Stimulated activated CD8-positive, alpha-beta memory T cell treated with anti-CD3 and anti-CD28 coated beads, Interleukin-7, amount 100 ng/mL, for 48 hours (primary cell): ENCODE data around the gene FOXI2.

ENCODE experiments used
- DNase-seq, 2 donors: peaks; one replicate each; pipeline ENCODE4 v3.0.0-alpha.2; 2020; ENCODE audit warnings: low read depth in 1 of 2; ENCODE audit errors: extremely low read depth in 1 of 2

Gene FOXI2

DNA sequence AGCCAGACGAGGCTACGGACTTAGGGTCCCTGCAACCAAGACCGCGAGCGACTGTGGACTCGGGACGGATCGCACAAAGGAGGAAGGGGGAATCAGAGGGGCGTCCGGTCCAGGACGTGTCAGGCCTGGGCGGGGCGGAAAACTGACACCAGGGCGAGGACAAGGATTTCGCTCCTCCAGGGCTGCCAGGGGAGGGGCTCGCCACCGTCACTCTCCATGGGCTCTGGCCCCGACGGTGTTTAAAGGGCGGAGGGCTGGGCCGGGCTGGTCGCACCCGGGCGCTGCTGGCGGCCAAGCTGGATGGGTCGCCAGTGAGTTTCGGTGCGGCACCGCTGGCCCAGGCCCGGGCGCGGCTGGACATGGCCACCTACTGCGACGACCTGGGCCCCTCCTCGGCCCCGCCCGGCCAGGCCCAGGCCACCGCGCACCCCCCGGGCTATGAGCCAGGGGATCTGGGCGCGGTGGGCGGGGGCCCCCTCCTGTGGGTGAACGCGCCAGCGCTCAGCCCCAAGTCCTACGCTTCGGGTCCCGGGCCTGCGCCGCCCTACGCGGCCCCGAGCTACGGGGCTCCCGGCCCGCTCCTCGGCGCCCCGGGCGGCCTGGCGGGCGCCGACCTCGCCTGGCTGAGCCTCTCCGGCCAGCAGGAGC lies at the start of gene FOXI2:
TSS of gene FOXI2 (plus strand) at position 271 of the 648 bp plus-strand sequence. CDS start at position 360, 89 bp downstream.
- DNase-seq: no peak

DNA sequence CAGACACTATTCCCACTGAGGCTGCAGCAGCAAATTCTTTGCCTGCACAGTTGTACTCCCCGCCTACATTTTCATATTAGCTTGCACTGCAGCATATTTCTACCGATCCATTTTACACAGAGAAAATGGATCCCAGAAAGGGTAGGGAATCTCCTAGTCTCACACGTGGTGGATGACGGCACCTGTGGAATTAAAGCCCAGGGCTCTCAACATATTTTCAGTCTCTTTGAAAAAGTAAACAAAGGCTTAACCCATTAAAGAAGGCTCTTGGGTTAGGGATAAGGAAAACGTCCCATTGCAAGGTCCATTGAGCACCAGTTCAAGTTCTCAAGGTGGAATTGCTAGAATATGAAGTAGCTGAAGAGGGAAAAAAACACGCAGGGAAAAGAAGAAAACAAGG lies 49.4 kb upstream of the FOXI2 start:
- no peak for DNase-seq

DNA sequence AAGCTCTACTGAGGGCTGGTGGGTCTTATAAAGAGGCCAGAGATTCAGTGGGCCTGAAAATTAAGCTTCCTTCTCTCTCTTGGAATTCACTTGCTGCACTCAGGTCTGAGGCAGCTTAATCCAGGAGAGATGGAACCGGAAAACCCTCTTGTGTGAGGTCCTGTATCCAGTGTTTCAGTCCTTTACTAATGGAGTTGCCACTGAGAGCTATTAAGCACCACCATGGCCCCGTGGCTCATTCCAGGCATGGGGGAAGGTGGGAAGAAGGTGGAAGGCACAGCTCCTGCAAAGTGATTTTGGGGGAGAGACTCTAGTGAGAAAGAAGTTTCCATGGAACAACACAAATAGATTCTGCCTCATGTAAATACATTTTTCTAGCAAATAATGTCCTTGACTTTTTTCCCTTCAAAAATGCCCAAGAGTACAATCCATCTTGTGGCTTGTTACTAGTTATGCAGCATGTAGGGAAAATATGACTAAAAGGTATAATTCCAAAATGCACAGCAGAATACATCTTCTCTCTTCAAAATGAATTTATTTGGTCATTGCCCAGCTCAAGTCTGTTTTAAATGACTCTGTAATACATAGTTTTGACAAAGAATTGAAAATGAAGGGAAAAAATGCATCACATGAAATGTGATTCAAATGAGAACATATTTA lies 46.7 kb upstream of the FOXI2 start:
- no peak for DNase-seq

DNA sequence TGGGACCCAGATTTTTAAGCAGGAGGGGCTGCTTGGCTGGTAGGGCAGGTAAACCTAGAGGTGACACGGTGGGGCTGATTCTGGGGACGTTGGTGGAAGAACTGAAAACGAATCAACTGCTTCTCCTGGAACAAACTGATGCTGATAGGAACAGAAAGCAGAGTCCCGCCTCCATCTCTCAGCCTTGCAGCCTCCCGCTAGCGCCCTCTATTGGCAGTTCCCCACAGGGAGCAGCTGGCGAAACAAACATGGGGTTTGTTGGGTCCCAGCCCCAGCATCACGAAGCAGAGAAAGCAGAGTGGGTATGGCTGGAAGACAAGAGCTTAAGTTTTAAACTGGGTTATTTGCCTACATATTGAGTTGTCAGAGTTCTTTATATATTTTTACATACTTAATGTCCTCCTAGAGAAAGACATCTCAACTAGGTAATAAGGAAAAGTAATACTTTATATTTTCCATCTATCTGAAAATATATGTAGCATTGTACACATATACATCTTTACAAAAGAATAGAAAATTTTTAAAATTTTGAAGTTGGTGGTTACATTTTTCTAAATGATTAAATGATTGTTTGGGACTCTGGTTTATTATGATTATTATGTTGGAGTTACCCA lies 42.3 kb upstream of the FOXI2 start:
- peak in 1 of 2 donors; percentile 27 for DNase-seq

DNA sequence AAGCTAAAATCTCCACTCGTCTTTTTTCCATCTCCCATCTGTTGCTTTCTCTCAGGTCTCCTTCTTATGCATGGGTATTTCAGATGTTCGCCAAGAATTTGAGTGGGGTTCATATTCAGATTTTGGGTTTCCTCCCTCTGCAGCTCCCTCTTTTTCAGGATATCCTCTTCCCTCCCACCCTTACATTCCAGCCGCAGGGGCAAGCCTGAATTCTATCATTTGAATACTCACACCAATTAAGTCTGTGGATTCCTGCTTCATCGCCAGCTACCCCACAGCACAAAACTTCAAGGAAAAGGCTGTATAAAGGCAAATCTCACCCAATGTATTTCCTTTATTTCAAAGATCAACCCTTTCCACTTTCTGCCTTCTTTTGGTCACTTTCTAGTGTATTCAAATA lies 41.6 kb upstream of the FOXI2 start:
- no peak for DNase-seq

DNA sequence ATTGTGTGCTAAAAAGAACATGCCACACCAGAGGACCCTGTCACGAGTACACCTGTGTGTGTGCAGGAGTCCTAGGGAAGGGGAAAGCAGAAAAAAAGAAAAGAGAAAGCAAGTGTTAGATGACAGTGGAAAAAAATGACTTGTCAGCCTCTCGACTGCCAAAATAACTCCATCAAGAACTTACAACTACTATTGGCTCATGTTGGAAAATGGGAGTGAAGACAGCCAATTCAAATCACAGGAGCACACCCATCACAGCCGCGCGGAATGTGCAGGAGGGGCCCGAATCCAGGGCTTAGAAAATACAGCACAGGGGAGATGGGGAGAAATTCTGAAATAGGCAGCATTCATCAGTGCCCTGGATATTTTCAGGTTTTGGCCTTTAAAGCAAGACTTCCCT lies 38.1 kb upstream of the FOXI2 start:
- DNase-seq: no peak

DNA sequence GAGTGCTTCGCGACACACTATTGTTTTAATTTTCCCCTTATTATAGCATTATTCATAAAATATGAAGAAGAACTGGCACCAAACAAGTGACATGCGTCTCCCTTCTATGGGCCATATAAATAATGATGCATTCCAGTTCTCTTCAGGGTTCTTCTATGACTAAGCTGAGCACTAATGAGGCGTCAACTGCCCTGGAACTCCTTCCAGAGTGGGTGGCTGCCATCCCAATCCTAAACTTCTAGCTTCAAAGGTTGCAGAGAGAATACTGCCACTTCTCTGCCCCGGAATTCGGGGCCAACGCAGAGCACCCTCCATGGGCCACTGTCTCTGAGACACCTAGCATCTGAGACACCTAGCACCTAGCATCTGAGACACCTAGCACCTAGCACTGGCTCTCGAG lies 37.7 kb upstream of the FOXI2 start:
- DNase-seq: no peak

DNA sequence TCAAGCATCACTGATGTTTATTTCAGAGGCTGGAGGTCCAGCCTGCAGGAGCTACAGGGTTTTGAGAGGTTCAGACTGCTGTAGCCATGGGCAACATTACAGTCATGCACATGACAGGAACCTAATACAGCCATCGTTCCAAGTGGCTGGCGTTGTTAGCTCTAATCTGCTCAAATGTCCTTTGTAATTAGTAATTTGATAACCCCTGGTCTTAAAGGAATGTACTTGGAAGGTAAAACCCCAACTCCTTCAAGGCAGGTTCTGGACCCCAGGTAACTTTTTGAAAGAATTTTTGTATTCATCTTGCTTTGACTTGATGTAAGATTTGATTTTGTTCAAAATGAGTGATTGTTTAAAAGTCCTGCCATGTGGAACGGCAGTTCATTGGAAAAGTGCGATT lies 34.7 kb upstream of the FOXI2 start:
- DNase-seq: no peak

DNA sequence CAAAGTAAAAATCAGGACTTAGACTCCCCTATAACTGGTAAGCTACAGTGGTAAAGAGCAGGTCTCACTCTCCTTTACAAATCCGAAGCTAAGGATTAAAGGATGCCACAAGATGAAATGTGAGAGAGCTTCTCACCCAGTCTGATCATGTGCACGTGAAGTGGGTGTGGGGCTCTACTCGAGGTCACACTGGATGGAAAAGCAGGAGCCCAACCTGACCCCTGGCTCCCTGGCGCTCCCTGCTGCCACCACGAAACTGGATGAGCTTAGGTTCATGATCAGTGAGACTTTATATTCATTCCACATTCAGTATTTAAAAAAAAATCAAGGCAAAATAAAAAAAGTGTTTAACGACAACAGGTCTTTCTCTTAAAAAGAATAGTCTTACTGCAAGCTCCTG lies 21.7 kb upstream of the FOXI2 start:
- DNase-seq: no peak

DNA sequence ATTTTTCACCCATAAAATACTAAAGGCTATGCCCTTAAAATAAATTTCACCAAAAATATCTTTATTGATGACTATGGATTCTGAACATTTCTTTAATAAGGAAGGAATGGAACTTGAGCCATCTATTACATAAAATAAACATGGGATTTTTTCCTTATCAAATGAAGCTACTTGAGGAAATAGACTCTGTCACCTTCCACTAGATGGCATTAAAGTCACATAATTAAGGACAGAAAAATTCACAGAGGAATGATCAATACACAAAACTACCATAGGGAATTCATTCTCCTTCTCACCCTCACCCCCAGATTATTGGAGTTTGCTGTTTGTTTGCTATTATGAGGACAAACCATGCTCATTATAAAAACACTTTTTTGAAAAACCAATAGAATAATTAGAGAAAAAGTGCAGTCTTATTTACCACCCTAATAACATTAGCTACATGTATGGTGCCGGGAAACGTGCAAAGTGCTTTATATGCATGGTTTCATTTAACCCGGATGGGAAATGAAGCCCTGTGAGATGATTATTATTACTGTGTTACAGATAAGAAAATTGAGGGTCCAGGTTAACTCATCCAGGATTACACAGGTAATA lies 21.1 kb upstream of the FOXI2 start:
- no peak for DNase-seq

DNA sequence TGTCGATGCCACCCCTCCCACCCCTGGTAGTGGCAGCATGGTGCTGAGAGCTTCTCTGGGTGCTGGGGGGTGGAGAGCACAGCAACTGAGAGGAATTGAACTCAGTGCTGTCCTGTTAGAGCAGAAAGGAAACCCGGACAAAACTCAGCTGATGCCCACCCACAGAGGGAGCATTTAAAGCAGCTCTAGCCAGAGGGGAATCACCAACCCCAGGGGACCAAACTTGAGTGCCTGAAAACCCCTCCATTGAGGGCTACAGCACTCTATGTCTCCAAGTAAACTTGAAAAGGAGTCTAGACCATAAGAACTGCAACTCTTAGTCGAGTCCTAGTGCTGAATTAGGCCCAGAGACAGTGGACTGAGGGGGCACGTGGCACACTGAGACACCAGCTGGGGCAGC lies 16.8 kb upstream of the FOXI2 start:
- DNase-seq: no peak

DNA sequence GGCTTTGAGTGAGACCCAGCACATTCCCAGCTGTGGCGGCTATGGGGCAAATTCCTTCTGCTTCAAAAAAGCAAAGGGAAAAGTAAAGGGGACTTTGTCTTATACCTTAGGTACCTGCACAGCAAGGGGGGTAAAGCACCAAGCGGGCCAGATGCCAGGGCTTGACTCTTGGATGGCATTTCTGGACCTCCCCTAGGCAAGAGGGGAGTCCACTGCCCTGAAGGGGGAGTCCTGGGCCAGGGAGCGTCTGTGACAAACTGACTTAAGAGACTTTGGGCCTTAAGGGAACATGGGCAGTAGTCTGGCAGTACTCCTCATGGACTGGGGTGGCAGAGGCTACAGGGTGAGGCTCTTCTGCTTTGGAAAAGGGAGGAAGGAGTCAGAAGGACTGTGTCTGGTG lies 16.1 kb upstream of the FOXI2 start:
- no peak for DNase-seq

DNA sequence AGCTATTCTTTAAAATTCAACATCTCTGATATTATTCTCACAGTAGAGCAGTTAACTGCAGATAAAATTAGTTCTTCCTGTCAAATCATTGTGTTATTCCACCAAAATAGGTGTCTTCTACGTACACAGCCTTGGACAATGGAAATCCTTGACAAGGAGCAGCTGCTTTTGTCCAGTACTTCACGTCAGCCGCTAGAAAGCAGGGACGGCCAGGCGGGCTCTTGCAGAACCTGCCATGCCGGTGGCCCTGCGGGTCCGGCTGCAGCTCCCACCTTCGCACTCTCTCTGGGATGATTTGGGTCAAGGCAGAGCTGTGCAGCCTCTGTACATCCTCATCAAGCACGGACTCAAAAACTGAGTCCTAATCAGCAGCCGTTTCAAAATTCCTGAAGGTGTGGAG lies 2.2 kb upstream of the FOXI2 start:
- DNase-seq: no peak

DNA sequence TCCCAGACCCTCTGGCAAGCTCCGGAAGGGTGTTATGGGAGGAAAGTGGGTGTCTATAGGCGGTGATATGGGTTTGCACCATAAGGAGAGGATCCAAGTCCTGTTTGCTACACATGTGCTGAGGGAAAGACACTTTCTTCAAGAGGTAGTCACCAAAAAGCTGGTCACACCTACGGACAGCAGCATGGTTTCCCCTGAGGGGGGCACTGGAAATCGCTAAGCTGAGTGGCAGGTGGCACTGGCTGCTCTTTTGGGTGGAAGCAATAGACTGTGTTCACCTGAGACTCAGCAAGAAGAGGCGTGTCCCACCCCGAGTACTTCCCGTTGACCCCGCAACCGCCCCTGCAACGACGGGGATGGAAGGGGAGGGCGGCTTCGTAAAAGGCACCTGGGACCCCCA lies 1.8 kb upstream of the FOXI2 start:
- no peak for DNase-seq

DNA sequence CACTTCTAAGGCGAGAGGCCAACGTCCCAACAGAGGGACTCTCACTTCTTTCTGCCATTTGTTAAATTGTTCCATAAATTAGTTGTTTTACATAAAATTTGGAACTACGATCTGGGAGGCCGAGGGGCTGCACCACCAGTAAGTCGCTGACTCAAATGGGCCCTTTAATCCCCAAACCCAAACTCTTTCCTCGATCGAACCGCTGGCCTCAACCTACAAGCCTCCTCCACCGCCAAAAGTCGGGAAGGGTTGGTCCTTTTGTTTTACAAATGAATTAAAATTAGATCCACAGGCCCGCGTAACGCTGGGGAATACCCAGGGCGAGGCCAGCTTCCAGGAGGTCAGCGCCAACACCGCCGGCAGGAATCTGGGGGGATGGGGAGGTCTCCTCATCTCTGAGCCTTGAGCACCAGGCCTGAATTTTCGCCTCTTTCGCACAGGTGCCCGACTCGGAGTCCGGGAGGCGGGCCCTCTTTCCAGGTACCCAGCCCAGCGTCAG lies 1.2 kb upstream of the FOXI2 start:
- no peak for DNase-seq

DNA sequence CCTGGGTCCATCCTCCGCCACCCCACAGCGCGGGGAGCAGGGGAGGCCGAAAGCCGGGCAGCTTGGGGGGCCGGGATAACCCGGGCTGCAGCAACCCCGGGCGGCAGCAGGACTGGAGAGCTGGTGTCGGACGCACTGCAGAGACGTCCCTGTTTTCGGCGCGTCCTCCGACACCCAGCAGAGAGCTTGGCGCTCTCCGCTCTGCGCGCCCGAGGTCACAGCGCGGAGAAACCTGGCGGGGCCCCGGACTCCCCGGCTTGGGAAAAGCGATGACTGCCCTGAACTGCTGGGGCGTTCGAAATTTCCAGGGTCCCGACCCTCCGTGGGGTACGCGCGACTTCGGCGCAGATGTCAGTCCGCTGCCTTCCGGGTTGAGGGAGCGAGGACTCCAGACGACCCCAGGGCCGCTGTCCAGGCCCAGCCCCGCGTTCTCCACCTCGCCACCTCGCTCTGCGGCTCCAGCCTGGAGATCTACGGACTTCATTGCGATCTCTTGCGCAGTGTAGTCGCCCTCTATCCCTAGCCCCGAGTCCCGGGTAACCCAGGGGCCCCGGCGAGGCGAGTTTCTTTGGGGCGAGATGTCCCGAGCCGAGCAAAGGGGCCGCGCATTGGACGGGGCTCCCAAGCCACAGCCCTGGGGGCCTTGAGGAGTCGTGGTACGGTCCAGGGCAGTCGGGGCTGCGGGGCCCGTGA lies 617 bp upstream of the FOXI2 start:
- DNase-seq: no peak

DNA sequence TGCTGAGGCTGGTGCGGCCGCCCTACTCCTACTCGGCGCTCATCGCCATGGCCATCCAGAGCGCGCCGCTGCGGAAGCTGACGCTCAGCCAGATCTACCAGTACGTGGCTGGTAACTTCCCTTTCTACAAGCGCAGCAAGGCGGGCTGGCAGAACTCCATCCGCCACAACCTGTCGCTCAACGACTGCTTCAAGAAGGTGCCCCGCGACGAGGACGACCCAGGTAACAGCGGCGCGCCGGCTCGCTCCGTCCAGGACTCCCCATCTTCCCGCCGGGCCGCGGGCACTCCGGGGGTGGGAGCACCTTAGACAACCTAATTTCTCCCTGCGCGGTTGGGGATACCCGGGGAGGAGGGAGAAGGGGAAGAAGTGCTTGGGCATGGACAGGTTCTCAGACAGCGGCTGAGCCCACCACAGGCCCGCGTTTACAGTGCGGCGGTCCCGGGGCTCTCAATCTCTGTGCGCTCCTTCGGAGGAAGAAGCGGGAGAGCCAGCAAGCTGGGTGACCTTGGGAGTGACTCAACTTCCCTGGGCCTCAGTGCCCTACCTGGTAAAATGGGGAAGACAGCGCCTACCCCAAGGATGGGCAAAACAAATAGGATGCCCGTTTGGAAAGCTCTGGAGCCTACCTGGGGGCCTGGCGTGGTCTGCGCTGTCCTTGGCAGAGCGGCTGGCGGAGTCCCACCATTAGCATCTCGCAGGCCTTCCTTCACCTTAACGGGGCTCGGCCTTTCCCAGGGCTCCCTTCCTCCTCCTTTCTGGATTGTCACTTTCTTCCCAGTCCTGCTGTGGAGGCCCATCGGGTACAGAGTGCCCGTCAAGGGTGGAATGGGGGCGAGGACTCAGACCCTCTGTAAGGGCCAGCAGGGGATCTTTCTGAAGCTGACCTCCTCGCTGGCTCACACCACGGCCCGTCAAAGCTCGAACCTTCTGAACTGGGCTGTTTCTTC lies 852 bp downstream of the FOXI2 start:
- DNase-seq: no peak

DNA sequence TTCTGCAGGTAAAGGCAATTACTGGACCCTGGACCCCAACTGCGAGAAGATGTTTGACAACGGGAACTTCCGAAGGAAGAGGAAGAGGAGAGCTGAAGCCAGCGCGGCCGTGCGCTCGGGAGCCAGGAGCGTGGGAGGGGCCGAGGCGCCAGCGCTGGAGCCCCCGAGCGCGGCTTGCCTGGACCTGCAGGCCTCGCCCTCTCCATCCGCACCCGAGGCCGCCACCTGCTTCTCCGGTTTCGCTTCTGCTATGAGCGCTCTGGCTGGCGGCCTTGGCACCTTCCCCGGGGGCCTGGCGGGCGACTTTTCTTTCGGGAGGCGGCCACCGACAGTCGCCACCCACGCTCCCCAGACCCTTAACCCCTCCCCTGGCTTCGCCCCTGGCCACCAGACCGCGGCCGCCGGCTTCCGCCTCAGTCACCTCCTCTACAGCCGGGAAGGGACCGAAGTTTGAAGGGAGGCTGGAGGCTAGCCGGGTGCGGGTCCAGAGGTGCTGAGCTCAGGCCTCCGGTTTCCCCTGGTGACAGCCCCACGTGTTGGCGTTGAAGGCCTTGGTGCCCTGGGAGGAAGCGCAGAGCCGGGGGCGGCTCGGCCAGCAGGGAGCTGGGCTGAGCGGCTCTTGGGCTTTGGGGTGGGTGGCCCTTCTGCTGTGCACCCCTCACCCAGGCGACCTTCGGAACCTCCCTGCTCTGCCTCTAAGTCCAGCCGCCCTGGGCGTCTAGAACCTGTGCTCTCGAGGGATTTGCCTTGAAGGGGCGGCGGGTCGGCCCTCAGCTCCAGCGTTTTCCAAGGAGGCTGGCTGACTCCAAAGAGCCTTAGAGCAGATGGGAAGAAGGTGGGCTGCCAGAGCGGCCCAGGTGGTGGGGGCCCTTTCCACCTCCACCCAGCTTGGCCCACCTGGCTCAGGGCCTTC lies 1.8 kb downstream of the FOXI2 start:
- DNase-seq: no peak

DNA sequence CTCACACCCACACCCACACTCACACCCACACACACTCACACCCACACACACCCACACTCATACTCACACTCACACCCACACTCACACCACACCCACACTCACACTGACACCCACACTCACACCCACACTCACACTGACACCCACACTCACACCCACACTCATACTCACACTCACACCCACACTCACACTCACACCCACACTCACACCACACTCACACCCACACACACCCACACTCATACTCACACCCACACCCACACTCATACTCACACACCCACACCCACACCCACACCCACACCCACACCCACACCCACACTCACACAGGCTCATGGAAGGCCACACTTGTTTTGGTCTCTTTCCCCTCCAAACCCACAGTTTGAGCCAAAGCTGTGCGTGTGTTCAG lies 2.9 kb downstream of the FOXI2 start:
- no peak for DNase-seq
